Activated CD8-positive, alpha-beta memory T cell treated with anti-CD3 and anti-CD28 coated beads, Interleukin-2, amount 50 U/mL, for 1 hour (primary cell): Measurements from ENCODE around the gene PRPSAP2.
A peak's percentile ranks its signal among the peaks of the same experiment; 100 is the strongest.
"Not testable (repeated sequence)": the region's sequence is repeated elsewhere in the genome, so short reads cannot be mapped to it uniquely, and the experiment has no call there.

Source experiments
- DNase-seq: peaks from one replicate; pipeline ENCODE4 v3.0.0-alpha.2; 2020; ENCODE audit errors: extremely low read depth

PRPSAP2 gene, protein sequence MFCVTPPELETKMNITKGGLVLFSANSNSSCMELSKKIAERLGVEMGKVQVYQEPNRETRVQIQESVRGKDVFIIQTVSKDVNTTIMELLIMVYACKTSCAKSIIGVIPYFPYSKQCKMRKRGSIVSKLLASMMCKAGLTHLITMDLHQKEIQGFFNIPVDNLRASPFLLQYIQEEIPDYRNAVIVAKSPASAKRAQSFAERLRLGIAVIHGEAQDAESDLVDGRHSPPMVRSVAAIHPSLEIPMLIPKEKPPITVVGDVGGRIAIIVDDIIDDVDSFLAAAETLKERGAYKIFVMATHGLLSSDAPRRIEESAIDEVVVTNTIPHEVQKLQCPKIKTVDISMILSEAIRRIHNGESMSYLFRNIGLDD

DNA sequence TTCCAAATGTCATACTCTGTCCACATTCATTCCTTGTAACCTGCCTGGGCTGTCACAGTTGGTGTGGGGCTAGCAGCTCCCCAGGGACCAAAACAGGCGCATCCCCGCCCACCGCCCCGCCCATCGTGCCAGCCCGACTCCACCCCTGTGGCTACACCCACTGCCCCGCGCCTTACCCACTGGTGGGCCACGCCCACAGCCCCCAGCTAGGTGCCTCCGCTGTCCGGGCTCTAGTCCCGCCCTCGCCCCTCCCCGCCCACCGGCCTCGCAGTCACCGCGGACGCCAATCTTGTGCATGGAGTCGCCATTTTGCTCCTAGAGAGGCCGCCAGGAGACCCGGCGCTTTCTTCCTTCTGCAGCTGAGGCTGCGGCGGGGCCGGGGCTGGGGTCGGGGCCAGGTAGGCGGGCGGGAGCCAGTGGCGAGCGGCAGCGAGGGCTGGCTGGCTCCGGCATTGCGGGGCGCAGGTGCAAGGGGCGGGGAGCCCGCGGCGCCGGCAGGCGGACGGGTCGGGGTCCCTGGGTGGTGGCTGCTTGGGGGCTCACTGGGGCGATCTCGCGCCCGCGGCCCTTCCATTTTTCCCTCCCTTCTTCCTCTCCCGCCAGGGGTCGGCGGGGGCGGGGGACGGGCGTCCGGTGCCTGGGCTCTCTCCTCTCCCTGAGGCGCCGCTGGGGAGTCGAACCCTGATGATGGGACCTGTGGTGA is at the start of gene PRPSAP2:
Gene PRPSAP2, plus strand, starts transcription at position 268 of the 703 bp plus-strand sequence. CDS start 7,703 bp downstream, outside the sequence.
- peak; percentile 87 for DNase-seq

GRCh38 chr17:18815924-18816323 is 42.0 kb upstream of the PRPSAP2 start:
- not testable (repeated sequence) for DNase-seq

DNA sequence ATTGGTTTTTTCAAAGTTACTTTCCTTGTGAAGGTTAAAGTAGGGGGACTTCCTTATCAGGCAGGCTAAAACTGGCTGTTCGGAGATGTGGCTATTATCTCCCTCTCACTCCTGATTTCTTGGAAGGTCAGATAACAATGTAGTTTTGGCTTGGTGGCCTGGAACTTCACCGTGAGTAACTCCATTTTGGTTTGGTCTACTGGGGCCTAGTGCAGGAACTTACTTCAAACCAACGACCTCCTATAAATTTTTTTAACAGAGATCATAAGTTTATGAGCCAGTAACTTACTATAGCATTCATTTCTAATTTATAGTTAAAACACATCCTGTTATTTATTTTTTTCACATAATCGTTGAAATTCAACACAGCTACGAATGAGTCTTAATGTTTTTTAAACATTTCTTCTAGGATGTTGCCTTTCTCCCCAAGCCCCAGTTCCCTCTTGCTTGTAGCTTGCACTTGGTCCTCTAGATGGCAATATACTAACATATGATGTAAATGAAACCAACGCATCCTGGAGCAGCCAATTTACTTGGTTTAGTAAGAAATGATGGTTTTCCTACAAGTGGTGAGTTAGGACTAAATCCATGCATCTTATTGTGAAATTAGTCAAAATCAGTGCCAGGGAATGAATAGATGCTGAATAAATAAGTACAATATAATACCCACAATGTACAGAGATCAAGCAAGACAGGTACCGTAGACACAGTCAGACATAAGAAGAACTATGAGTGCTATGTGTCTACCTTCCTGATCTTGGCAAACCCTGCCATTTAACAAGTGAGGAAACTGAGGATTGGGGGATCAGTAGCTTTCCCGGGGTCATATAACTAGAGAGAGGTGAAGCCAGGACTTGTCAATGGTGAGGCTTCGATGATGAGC is 41.2 kb upstream of the PRPSAP2 start:
- peak; percentile 14 for DNase-seq

- not testable (repeated sequence) for DNase-seq
These were observed 36.5 kb upstream of the PRPSAP2 start for GRCh38 chr17:18821430-18821829.

DNA sequence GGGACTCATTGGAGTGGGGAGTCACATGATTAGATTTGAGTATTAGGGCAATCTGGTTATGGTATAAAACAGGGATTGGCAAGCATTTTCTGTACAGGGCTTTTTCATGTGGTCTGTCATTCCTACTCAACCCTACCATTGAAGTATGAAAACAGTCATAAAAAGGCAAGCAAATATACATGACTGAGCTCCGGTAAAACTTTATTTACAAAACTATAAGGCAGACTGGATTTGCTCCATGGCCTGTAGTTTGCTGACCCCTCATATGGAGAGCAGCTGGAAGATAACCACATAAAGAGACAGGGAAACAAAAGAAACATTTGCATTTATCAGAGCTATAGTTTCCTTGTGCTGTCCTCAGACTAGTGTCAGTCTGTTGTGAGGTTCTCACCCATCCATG is 30.3 kb upstream of the PRPSAP2 start:
- DNase-seq: not testable (repeated sequence)

DNA sequence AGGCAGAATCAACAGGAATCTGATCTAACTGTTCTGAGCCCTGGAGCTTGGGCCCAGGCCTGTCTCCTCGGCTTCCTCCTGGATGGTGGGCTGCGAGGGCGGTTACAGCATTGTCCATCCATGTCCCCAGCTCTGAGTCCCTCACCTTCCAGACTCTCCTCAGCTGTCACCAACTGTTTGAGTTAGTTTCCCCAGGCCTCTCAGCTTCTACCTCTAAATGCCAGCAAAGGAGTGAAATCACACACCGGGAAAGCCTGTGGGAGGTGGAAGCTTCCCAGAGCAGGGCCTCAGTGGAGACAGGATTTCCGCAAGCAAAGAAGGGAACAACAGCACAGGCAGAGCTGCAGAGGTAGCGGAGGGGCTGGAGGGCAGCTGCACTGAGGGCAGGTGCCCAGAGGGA is 9.4 kb upstream of the PRPSAP2 start:
- no peak for DNase-seq

DNA sequence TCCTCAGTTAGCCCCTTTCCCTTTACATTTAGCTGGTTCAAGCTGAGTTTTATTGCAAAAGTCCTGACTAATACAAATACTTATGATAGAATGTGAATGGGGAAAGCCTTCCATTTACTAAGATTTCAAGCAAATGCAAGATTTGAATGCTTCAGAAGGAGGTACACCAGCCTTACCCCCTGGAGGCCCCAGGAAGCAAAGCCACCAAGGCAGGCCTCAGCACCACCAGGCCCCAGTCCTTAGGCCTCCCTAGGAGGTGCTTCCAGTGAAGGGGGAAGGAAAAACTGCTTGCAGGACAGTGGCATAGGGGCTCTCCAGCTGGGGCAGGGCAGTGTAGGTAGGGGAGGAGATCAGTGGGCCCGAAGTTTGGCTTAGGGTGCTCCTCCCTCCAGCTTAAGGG is 7.3 kb upstream of the PRPSAP2 start:
- no peak for DNase-seq

DNA sequence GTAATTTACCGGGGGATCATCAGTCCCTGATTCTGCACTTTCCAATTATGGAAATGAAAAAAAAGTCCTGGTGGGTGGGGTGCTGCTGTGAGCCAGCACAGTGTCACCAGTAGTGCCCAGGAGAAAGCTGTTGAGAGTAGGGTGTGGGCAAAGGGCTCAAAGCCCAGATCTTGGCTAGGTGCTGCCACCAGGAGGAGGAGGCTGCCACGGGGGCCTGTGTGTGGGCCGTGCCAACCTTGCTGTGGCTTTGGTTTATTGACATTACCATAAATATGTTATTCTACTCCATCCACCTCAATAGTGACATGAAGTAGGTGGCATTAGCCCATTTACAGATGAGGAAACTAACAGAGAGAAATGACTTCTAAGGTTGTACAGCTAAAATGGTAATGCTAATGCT is 6.7 kb upstream of the PRPSAP2 start:
- DNase-seq: no peak

DNA sequence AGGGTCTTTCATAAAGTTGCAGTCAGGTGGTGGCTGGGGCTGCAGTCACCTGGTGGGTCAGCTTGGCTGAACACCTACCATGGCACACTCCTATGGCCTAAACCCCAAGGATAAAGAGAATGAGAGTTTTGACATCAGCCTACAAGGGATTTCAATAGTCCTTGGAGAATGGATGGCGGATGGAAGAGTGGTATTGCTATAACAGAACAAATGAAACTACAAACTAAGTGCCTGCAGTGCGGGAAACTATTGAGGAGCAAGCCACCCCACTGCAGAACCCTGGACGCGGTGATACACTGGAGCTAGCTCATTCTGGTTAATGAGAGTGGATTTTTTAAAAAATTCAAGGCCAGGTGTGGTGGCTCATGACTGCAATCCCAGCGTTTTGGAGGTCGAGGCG is 3.0 kb upstream of the PRPSAP2 start:
- DNase-seq: no peak

- DNase-seq: peak; percentile 65
These were observed 1.9 kb upstream of the PRPSAP2 start for GRCh38 chr17:18855831-18856569.

- no peak for DNase-seq
These were observed 1.4 kb upstream of the PRPSAP2 start for GRCh38 chr17:18856570-18856915.

DNA sequence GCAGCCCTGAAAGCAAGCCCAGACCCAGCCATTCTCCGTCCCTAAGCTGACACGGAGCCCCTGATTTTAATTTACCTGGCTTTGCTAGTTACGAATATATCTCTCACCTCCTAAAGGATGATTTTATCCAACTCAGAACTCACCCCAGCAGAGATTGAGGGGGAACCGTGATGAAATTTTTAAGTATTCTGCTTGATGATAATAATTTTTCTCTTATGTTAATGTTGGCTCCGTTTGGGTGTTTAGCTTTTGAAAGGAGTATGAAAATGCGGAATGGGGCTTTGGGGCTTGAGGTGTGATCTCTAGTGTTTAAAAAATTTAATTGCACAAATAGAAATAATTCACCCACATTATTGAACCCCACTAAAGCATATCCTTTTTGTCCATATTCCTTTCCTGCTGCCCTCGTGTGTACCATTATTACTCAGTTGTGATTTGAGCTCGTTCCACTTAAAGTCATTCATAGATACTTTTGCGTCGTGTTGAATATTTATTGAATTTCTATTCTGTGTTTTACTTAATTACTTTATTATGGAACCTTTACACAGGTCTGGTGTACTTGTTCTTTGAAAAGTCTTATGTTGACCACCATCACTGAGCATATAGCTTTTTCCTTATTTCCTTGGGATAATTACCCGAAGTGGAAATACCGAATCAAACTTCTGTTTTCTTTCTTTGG is 775 bp downstream of the PRPSAP2 start:
- DNase-seq: no peak

- DNase-seq: no peak
These were observed 1.3 kb downstream of the PRPSAP2 start for GRCh38 chr17:18859256-18859655.

- DNase-seq: no peak
These were observed 2.4 kb downstream of the PRPSAP2 start for GRCh38 chr17:18860161-18860972.

DNA sequence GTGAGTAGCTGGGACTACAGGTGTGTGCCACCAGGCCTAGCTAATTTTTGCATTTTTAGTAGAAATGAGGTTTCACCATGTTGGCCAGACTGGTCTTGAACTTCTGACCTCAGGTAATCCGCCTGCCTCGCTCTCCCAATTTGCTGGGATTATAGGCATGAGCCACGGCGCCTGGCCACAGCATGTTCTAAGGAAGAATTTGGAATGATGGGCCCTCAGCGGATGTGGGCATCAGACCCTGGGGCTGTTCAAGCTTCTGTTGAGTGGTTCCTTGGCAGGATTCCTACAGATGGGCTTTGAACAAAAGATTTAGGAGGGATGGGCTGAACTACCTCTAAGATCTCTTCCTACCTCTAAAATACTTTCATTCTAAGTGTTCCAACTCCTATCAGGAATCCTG is 4.1 kb downstream of the PRPSAP2 start:
- DNase-seq: no peak

DNA sequence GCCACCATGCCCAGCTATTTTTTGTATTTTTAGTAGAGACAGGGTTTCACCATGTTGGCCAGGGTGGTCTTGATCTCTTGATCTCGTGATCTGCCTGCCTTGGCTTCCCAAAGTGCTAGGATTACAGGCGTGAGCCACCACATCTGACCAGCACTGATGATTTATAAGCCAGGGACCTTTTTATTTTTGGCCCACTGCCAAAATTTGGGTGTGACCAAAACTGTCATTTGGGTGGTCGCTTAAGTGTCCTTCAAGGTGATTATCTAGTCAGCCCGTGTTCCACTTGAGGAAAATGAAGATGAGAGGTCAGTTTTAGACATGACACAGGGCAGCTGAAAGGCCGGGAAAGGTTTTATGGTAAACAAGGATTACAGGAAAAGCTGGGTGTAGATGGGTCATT is 7.1 kb downstream of the PRPSAP2 start:
- not testable (repeated sequence) for DNase-seq

DNA sequence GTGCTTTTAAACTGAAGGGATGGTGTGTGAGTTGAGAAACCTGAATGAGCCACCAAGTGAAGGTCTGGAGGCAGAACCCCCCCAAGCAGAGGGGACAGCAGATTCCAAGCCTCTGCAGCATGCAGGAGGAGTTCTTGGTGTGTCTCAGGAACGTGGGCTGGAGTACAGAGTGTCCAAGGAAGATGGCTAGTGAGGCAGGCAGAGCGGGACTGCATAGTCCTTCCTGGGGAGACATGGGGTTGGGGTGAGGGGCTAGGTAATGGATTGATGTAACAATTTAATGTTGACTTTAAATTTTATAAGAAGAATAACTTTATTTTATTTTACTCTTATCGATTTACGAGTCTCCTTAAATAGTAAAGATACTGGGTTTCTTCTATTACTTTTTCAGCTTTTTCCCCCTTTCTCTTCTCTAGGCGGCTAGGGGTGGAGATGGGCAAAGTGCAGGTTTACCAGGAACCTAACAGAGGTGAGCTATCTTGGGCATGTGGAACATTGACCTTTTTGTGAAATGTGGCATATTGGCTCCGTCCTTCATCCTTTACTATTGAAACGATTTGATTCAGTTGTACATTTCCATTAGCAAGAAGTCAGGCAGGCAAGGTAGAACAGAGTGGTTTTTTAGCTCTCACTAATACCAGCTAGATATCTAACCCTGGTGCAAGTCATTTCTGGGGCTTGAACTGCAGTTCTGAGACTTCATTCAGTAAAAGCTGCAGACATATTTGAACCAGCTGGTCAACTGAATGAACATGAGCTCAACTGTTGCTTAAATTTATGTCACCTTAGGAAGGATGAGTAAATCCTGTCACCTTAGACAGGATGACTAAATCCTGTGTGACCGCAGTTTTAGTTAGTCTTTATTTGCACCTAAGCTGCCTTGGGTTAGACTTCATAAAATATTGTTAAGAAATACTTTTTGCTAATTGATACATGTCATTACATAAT is 9.2 kb downstream of the PRPSAP2 start:
- DNase-seq: no peak

DNA sequence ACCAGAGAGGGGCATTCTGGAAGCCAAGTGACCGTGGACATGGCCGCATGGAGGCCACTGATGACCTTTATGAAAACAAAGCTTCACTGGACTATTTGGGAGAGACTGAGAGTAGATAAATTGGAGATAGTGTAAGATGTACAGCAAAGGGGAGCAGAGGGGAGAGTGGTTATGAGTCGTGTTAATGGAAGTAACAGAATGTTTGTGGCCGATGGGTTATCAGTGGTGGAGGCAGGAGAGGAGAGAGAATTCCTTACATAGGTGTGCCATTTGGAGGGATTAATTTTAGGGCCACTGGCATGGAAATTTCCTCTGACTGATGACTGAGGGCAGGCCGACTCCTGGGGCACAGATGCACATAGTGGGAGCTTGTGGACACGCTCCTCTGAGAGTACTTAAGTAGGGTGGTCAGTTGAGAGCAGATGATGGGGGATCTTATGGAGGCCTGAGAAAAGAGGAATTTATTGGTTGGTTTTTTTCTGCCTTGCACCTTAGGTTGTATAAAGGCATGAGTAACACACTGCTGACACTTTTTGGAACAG is 19.2 kb downstream of the PRPSAP2 start:
- no peak for DNase-seq
